Renal cortex interstitium (tissue), 11 donors: ENCODE data around the gene MTHFD2L. TPM values are rescaled to one million over a fixed set of nuclear protein-coding genes. Genes with fewer than 3 reads are reported as not detected.
A peak's percentile ranks its signal among the peaks of the same experiment; 100 is the strongest.

ENCODE experiments used
- DNase-seq, 11 donors: peaks; one replicate each; pipeline ENCODE4 v3.0.0-alpha.2; 2013; ENCODE audit warnings: low read depth in 9 of 11, low spot score in 4 of 11; ENCODE audit errors: extremely low read depth in 1 of 11
- polyA plus RNA-seq, 3 donors: library from polyadenylated mRNA; unstranded; fragments of 120-200 nt; gene quantifications; one replicate each; pipeline ENCODE4 v1.2.1, GENCODE V29; 2013; ENCODE audit not compliant: insufficient read length in 3 of 3

MTHFD2L gene
- polyA plus RNA-seq, 3 donors, result 22.0 to 26.7 (median 24.4) TPM

DNA sequence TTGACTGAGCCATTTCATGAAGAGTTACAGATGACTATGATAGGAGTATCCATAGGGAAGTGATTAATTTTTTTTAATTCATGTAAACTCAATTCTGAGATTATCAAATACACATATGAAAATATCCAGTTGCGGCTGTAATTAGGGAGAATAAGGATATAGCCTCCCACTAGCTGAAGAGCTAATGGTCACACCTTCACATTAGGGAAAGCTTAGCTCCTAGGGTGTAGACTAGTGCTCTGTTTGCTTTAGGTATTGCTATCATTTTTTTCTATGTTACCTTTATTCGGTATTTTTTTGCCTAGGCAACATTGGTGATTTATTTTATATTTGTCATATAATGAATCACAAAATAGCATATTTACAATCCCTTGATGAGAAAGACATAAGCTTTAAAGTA lies 110.7 kb downstream of the MTHFD2L start:
- no peak for DNase-seq

DNA sequence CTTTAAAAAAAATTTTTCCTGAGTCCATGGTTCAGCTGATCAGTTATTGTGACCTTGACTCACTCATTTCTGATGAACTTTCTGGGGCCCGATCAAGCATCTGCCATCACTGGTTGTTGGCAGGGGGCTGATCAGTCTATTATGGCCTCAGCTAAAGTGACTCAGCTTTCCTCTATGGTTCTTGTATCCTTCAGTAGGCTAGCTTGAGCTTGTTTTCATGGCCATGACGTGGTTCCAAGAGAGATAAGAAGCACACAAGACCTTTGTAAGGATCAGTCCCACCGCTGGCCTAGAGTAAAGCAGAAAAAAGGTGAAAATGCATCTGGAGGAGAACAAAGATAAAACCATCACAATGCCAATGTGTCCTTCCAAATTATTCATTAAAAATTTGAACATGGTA lies 120.6 kb downstream of the MTHFD2L start:
- no peak for DNase-seq

DNA sequence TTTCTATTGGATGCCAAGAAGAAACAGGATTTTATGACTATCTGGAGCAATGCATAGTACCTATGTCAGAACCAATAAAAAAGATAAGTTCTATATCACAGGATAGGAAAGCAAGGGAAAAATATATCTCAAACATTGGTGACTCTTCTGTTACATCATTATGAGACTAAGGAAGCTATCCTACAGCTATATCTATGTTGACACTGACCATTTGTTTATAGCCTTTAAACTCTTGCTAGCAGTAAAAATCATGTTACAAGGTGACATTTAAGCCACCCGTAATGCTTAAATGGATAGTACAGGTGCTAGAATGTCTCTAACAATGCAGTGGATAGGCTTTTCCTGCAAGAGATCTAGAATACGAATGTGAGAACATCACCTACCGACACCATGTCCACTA lies 121.8 kb downstream of the MTHFD2L start:
- no peak for DNase-seq

DNA sequence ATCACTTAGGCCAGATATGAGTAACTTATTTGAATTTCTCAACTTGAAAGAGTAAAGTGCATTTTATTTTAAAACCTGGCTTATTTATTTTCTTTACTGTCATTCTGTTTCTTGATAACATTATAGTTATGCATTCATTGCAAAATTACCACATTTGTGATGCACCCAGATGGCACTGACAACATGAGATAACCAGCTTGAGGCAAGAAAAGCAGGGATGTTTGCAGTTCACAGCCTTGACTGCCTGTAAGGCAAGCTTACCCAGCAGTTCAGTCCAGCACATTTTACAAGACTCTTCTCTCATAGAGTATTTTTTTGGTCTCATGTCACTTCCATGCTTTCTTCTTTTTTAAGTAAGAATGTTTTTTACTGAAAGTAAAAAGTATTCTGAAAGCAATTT lies 125.0 kb downstream of the MTHFD2L start:
- DNase-seq, result no peak

DNA sequence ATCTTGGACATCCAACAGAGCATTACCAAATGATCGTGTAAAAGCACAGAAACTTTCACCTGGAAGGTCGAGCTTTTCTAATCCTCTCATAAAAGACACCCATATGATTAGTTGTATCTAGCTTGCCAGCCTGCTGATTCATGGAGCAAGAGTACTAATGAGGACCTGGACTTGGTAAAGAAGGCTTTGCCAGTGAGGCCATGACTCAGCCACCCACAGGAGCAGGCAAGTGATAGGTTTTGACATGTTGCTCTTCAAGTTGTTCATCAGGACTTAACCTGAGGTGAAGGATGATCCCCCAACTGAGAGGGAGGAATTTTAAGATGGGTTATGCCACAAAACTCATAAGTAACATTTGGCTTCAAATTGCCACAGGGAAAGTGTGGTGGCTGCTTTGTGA lies 125.7 kb downstream of the MTHFD2L start:
- DNase-seq, result no peak

DNA sequence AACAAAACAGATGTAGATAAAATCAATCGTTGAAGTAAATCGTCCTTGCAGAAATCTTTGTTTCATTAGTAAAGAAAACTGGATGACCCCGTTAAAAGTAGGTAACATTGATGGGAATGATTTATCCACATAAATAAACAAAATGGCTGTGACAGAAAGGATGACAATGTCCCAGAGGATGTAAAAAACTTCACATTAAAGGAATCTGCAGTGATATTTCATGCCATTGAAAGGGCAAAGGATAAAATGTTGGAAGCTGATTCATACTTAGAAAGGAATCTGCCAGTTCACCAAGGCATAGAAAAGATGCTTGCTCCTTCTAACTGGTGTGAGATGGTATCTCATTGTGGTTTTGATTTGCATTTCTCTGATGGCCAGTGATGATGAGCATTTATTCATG lies 126.1 kb downstream of the MTHFD2L start:
- DNase-seq, result no peak

DNA sequence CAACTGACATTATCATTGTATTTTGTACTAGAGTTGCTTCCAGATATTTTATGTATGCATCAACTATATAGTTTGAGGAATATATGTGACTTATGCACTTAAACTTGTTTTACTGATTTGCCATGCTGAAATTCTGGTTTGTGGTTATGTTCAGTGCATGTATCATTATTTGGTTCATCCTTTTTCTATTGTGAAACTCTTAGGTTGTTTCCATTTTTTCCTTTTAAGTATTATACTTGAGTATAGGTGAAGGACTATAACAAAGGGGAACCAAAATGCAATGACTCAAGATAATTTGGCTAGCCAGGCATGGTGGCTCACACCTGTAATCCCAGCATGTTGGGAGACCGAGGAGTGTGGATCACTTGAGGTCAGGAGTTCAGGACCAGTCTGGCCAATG lies 129.2 kb downstream of the MTHFD2L start:
- no peak for DNase-seq

DNA sequence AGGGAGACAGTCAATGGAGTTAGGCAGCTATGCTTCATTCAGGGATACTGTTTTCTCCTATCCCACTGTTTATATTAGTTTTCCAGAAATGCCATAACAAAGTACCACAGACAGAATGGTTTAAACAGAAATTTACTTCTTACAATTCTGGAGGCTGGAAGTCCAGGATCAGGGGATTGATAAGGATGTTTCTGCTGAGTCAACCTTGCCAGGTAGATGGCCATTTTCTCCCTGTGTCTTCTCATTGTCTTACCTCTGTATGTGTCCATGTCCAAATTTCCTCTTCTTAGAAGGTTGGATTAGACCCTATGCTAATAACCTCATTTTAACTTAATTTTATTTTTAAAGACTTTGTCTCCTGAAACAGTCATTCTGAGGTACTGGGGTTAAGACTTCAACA lies 129.9 kb downstream of the MTHFD2L start:
- DNase-seq, result no peak

DNA sequence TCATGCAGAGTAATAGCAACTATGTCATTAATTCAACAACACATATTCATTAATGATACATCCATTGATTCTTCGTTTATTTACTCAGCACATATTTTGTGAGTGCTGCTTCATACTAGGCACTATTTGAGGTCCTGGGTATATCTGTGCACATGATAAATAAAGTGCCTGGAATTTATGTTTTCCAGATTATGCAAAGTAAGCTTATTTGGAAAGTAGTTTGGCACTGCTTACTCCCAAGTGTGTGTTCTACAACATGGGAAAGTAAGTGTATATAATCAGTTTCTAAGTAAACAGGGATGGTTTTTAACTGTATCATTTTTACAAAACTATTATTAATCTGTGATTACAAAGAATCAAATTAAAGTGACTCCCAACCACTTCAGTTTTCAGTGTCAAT lies 133.6 kb downstream of the MTHFD2L start:
- no peak for DNase-seq

DNA sequence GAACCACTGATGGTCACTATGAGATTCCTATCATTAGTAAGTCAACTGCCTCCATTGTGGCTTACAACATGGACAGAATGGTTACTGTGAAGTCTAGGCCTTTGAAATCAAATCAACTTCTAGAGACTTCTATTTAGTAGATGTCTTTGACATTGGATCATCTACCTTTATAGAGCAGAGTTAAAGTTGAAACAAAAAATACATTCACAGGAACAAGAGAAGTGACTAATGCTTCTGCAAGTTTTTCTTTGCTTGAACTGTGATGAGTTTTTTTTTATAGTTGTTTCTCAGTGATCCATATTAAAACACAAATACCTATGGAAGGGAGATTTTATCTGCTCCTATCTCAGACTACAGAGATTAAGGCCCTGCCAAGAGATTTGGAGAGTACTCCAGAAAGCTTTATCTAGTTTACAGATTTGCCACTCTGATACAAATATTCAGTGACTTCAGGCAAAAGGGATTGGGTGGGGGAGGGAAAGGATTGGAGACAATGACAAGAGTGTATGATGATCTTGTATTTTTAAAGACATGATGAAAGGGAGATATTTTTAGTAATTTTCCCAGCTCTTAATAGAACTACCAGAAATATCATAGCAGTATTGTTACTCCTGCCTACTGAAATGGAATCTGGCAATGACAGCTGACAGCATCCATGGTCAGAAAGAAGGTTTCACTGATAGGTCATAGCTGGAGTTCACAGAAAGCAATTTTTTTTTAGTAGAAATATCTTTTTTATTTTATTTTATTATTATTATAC lies 134.4 kb downstream of the MTHFD2L start:
- no peak for DNase-seq

DNA sequence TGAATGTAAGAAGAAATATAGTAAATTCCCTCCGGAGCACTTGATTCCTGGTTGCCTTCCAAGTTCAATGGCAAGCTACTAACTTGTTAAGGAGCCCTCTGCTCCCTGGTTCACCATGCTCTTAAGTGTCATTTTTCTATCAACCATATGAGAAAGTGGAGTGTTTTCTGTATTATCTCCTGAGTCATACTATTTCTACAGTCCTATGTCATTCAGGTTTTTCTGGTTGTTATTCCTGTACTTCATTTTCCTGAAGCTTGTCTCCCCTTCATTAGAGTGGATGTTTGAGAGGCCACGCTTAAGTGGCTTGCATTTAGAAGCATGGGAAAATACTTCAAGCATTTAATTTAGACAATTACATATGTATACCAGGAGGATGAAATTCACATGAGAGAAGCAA lies 135.6 kb downstream of the MTHFD2L start:
- no peak for DNase-seq

DNA sequence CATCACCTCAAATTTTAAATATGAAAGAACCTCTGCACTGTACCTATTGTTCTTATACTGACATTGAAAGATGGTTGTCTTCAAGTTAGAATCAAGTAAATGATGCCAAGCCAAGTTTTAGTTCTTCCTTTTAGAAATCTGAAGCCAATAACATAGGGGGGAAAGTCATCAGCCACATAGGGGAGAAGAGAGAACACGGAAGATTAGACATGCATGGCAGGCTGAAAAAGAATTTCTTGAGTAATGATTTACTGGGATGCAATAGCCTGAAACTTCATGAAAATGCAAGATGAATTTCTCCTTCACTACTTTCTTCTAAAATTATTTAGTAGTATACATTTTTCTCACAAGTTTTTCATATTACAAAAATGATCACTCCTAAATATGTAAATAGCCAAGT lies 136.8 kb downstream of the MTHFD2L start:
- no peak for DNase-seq

DNA sequence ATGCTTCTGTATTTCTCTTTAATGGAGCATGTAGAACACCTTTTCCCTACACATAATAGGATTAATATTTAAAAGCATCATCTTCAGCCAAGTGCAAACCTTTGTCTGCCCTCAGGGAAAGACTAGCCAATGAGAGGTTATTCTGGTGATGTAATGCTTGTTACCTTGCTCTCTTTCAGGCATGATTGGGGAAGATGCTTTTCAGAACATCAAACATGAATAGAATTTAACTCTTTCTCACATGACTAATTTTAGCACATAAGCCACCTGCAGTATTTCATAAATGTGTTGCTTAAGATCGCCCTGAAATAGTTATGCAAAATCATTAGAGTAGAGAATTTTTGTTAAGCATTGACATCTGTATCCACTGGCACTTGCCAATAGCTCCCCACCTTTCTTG lies 139.6 kb downstream of the MTHFD2L start:
- DNase-seq, result no peak

DNA sequence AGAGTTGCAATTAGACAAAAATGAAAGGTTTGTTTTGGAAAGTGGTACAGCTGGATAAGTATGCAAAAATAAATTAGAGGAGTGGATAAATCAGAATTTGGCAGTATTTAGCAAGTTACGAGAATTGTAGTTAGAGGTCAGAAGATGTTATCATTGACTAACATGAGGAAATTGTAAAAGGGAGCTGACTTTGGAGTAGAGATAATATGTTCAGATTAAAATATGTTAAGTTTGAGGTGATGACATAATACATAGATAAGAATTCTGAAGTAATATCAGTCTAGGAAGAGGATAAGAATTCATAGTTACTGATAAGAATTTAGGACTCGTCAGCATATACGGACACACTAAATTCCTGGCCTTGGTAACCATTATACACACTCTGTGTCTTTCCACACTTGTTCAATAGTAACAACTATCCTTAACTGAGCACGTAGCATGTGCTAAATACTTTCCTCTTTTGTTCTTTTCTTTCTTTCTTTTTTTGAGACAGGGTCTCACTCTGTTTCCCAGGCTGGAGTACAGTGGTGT lies 146.2 kb downstream of the MTHFD2L start:
- DNase-seq, result no peak

DNA sequence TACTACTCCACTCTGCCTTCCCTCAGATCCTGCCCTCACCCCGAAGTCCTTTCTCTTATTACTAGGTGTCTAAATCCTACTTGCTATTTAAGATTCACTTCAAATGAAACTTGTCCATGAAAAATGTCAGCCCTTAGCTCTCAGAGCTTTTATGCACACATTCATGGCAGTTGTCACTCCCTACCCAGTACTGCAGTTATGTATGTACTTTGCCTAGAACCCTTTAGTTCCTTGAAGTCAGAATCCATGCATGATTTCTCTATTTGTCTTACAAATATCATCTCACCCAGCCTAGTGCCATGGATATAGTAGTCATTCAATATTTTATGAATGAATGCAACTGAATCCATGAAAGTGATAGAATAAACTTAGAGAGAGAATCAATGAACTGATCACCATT lies 147.1 kb downstream of the MTHFD2L start:
- no peak for DNase-seq

DNA sequence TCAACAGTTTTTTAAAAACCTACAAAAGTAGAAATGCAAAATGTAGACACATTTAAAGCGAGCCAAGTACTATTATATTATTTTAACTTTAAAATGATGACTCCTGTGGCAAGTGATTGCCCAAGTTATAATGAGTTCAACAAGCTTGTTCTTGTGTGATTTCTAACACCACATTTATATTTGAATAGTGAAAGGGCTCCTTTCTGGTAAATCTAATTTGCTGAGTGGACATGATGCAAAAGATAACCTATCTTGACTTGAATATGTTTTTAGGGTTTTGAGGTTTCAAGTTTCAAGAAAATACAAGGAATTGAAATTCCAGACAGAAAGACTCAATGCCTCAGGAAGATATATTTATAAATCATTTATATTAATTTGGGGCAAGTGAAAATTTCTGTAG lies 149.3 kb downstream of the MTHFD2L start:
- DNase-seq, result no peak

DNA sequence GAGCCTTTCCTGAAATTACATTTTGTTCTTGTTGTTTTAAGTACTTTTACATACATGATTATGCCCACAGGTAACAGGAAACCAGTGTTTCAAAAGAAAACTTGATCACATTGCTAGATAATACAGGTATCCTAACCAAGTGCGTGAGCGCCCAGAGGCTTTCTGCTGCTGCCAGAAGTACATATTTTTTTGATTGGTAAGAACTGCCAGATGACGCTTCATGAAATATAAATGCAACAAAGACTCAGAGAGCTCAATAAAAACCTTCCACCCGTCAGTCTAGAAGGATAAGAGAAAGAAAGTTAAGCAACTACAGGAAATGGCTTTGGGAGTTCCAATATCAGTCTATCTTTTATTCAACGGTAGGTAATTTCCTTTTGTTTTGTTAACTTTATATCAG lies 150.3 kb downstream of the MTHFD2L start, which contains the start of gene EPGN:
Gene EPGN, plus strand, starts transcription at position 256 of the 400 bp plus-strand sequence. Its CDS starts 64 bp downstream, at position 320.
- no peak for DNase-seq

DNA sequence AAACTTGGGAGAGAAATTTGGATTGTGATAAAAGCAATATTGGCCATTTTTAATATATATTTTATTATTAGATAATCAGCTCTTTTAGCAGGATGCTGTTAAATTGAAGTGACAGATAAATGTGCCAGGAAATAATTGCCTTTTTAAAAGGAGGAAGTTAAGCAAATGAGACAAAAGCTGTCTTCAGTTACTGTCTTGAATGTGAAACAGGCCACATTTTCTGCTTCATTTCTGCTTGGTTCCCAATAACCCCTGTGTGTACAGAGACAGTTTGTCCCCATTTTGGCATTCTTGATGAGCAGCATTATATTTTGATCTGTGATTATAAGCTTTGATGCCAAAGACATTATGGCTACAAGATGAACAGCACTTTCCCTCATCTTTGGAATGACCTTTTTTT lies 151.3 kb downstream of the MTHFD2L start:
- no peak for DNase-seq

DNA sequence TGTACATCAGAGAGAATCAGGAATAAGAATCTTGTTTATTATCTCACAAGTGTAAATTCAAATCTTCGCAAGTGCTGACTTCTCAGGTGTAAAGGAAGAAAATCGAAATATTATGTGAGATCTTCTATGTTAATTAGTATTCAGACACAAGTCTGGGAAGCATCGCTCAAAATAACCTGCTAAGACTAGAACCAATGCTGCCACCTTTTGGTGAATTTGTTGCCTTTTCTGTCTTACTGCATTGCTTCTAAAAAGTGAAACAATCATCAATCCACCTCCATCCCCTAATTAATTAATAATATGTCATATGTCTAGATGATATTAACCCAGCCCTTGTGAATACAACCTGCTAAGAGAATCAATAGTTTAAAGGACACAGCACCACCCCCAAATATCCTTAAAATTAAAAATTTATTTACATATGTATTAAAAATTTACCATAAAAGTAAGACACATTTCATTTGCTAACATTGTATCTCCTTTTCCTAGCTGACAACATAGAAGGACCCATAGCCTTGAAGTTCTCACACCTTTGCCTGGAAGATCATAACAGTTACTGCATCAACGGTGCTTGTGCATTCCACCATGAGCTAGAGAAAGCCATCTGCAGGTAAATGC lies 153.9 kb downstream of the MTHFD2L start:
- DNase-seq, result peak in 10 of 11 donors; percentile 13 to 47 (median 32)

DNA sequence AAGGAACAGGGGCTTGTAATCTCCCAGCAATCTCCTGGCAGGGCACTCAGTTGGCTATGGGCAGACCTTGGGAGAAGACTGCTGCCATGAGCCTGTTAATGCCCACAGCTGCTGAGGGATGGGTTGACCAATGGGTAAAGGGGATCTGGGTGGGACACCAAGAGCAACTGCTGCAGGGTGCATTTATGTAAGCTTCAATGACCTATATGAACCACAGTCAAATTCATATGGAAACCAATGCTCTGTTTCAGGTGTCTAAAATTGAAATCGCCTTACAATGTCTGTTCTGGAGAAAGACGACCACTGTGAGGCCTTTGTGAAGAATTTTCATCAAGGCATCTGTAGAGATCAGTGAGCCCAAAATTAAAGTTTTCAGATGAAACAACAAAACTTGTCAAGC lies 156.4 kb downstream of the MTHFD2L start:
- DNase-seq, result no peak

DNA sequence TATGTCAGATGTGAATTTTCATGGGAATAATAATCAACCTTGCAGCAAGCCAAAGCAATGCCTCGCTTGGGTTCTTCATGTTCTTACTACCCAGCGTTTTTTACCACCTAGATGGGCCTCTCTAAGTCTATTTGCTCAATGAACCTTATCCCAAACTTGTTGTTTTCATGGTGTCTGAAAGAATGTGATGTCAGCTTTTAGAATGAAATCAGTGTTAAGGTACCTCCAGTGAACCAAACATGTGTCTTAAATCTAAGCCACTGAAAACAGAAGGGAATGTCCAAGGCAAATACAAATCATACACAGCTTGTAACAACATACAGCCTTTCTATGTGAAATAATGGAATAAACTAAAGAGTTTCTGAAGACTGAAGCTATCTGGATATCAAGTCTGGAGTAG lies 157.0 kb downstream of the MTHFD2L start:
- no peak for DNase-seq
